Panc1 (cell line): ENCODE data around the gene MITF. TPM values are rescaled to one million over a fixed set of nuclear protein-coding genes. Genes with fewer than 3 reads are reported as not detected.

Experiments
- ATAC-seq: fragments of 200-7000 bp; cut with Tn5 transposase; 2 replicates; pipeline ENCODE4 v1.9.1; 2020; ENCODE audit warnings: mild to moderate bottlenecking, moderate library complexity
- BruUV-seq: library from RNA; stranded (reverse); fragments of 400-500 nt; replicated peaks from 2 replicates; lab custom pipeline; 2021; lab: Mats Ljungman, UMichigan
- CTCF ChIA-PET: fragments of 300-600 bp; sonication (Branson Sonifier 250); formaldehyde crosslinking; loops from one replicate; lab custom pipeline; 2022; ENCODE audit warnings: antibody characterized with exemption; lab: Charles Lee
- POLR2A ChIA-PET: fragments of 300-600 bp; sonication (Branson Sonifier 250); formaldehyde crosslinking; loops from one replicate; lab custom pipeline; 2022; ENCODE audit warnings: antibody characterized with exemption; lab: Charles Lee
- DNase-seq: peaks from one replicate; pipeline ENCODE4 v3.0.0-alpha.2; 2010; ENCODE audit warnings: low read depth, low spot score
- H3K27ac ChIP-seq: 2 replicates; pipeline ENCODE4 v1.5.1; 2011; ENCODE audit warnings: mild to moderate bottlenecking, low read length, inconsistent platforms
- H3K27me3 ChIP-seq: fragments of 200-500 bp; sonication (Bioruptor generic); 2 replicates; pipeline ENCODE4 v1.6.0; 2014; ENCODE audit warnings: low read length, inconsistent platforms; ENCODE audit not compliant: control insufficient read depth, insufficient read depth
- H3K36me3 ChIP-seq: fragments of 200-500 bp; sonication (Bioruptor generic); 2 replicates; pipeline ENCODE4 v1.5.1; 2014; ENCODE audit warnings: inconsistent platforms, mild to moderate bottlenecking, low read length, moderate library complexity; ENCODE audit not compliant: control insufficient read depth, insufficient read depth
- H3K4me1 ChIP-seq: 2 replicates; pipeline ENCODE4 v1.5.1; 2011; ENCODE audit warnings: inconsistent platforms, mild to moderate bottlenecking, low read length, moderate library complexity; ENCODE audit not compliant: control insufficient read depth, insufficient read depth
- H3K4me3 ChIP-seq, 2 experiments: 2 replicates each; pipeline ENCODE4 v1.5.1; 2011 to 2012; ENCODE audit warnings: low read depth in 2 of 2, low read length in 2 of 2, mild to moderate bottlenecking in 2 of 2, inconsistent platforms in 1 of 2, moderate library complexity in 1 of 2
- H3K9me3 ChIP-seq: fragments of 200-500 bp; sonication (Bioruptor generic); 2 replicates; pipeline ENCODE4 v1.5.1; 2014; ENCODE audit warnings: low read depth, mild to moderate bottlenecking, inconsistent platforms, low read length, moderate library complexity; ENCODE audit not compliant: control insufficient read depth, insufficient read depth
- POLR2AphosphoS5 ChIP-seq: IDR thresholded peaks from 2 replicates; pipeline ENCODE4 v1.6.1; 2012; ENCODE audit warnings: mild to moderate bottlenecking, low read depth, low read length, moderate library complexity
- SIN3A ChIP-seq: IDR thresholded peaks from 2 replicates; pipeline ENCODE4 v1.6.1; 2012; ENCODE audit warnings: low read depth, mild to moderate bottlenecking, low read length, moderate library complexity, borderline replicate concordance; ENCODE audit not compliant: insufficient read depth
- TCF7L2 ChIP-seq: IDR thresholded peaks from 2 replicates; pipeline ENCODE4 v1.6.1; 2011; ENCODE audit warnings: mild to moderate bottlenecking, low read depth, low read length, inconsistent platforms
- in situ Hi-C: cut with HindIII; loops from 2 replicates; pipeline ENCODE4 v1.10.0; 2016; ENCODE audit warnings: low sequenced_read_pairs, low pct_unique_long_range_greater_than_20kb
- intact Hi-C: fragments of 100-400 bp; cut with micrococcal nuclease; formaldehyde crosslinking; loops from one replicate; pipeline ENCODE4 v1.10.0; 2022; ENCODE audit not compliant: unreplicated experiment
- total RNA-seq: library from RNA; stranded (reverse); gene quantifications from one replicate; pipeline ENCODE4 v1.2.1, GENCODE V29; 2021; ENCODE audit not compliant: unreplicated experiment
- TF ChIP-seq, protein P1 (sequence below), 2 experiments: IDR thresholded peaks; 2 replicates each; pipeline ENCODE4 v1.6.1; 2011 to 2012; ENCODE audit warnings: low read depth in 2 of 2, control low read depth in 1 of 2, low read length in 1 of 2, mild to moderate bottlenecking in 1 of 2, moderate library complexity in 1 of 2; ENCODE audit not compliant: insufficient read depth in 1 of 2
- TF ChIP-seq, protein P2 (sequence below): fragments of 450-650 bp; IDR thresholded peaks from 2 replicates; pipeline ENCODE4 v1.5.1; 2017; ENCODE audit warnings: mild to moderate bottlenecking

MITF gene
- total RNA-seq, 1 experiment from 2014 or later, result 10.8 TPM

DNA sequence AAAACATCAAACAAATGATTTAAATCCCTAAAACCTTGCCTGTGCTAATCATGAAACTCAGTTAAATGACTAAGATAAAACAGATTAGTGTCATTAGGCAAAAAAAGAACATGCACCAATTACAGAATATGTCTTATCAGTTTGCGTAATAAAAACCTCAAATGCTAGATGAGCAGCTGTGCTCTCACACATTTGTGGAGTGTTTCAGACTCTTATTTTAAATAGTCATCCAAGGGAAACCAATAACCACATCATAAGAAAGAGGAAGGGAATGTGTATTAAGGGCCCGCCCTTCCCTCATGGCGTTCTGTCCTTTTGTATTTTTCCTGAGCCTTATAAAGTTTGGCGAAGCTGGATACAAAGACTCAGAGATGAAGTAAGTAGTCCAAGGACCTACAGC lies 266.8 kb downstream of the MITF start:
- ATAC-seq (no peak), DNase-seq (no peak)
- no TSS peak for BruUV-seq
- Histone ChIP-seq H3K27ac (no peak overlapping the region), H3K9me3 (no peaks in the 10 kb centered on the region), H3K36me3 (no peaks in the 10 kb centered on the region), H3K4me3 (no peak overlapping the region), H3K4me1 (no peaks in the 10 kb centered on the region), H3K27me3 (no peaks in the 10 kb centered on the region)
- CTCF ChIA-PET, result no interaction called here
- POLR2A ChIA-PET, result no interaction called here
- TF ChIP-seq SIN3A (no peak), POLR2AphosphoS5 (no peak), TCF7L2 (no peak)
- TF ChIP-seq, protein P1, sequence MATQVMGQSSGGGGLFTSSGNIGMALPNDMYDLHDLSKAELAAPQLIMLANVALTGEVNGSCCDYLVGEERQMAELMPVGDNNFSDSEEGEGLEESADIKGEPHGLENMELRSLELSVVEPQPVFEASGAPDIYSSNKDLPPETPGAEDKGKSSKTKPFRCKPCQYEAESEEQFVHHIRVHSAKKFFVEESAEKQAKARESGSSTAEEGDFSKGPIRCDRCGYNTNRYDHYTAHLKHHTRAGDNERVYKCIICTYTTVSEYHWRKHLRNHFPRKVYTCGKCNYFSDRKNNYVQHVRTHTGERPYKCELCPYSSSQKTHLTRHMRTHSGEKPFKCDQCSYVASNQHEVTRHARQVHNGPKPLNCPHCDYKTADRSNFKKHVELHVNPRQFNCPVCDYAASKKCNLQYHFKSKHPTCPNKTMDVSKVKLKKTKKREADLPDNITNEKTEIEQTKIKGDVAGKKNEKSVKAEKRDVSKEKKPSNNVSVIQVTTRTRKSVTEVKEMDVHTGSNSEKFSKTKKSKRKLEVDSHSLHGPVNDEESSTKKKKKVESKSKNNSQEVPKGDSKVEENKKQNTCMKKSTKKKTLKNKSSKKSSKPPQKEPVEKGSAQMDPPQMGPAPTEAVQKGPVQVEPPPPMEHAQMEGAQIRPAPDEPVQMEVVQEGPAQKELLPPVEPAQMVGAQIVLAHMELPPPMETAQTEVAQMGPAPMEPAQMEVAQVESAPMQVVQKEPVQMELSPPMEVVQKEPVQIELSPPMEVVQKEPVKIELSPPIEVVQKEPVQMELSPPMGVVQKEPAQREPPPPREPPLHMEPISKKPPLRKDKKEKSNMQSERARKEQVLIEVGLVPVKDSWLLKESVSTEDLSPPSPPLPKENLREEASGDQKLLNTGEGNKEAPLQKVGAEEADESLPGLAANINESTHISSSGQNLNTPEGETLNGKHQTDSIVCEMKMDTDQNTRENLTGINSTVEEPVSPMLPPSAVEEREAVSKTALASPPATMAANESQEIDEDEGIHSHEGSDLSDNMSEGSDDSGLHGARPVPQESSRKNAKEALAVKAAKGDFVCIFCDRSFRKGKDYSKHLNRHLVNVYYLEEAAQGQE (IDR thresholded peaks at IDR 0.05; ENCODE audit: insufficient read depth in 1 of 2, low read depth in 2 of 2, low read length in 1 of 2), result no peak
- TF ChIP-seq, protein P2, sequence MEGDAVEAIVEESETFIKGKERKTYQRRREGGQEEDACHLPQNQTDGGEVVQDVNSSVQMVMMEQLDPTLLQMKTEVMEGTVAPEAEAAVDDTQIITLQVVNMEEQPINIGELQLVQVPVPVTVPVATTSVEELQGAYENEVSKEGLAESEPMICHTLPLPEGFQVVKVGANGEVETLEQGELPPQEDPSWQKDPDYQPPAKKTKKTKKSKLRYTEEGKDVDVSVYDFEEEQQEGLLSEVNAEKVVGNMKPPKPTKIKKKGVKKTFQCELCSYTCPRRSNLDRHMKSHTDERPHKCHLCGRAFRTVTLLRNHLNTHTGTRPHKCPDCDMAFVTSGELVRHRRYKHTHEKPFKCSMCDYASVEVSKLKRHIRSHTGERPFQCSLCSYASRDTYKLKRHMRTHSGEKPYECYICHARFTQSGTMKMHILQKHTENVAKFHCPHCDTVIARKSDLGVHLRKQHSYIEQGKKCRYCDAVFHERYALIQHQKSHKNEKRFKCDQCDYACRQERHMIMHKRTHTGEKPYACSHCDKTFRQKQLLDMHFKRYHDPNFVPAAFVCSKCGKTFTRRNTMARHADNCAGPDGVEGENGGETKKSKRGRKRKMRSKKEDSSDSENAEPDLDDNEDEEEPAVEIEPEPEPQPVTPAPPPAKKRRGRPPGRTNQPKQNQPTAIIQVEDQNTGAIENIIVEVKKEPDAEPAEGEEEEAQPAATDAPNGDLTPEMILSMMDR, result no peak
- intact Hi-C loops, result no loop called here
- in situ Hi-C loops, result no loop called here

DNA sequence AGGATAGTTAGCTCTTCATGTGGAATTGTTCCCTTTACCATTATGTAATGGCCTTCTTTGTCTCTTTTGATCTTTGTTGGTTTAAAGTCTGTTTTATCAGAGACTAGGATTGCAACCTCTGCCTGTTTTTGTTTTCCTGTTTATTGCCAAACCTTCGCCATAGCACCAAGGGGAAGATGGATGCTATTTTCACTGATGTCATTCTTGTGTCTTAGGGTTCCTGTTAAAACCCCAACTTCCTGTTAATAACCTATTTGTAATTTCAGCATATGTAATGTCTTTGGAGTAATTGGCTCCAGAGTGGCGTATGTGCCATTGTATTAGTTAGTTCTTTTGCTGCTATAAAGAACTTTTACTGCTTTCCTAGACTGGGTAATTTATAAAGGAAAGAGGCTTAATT lies 271.1 kb downstream of the MITF start:
- Histone ChIP-seq H3K9me3 (no peaks in the 10 kb centered on the region), H3K27me3 (no peaks in the 10 kb centered on the region), H3K4me3 (no peak overlapping the region), H3K27ac (no peak overlapping the region), H3K4me1 (no peaks in the 10 kb centered on the region), H3K36me3 (no peaks in the 10 kb centered on the region)
- ChIA-PET POLR2A (no interaction called here), CTCF (no interaction called here)
- in situ Hi-C loops, result no loop called here
- intact Hi-C loops, result no loop called here
- BruUV-seq, result no TSS peak
- ATAC-seq (no peak), DNase-seq (no peak)
- TF ChIP-seq TCF7L2 (no peak), POLR2AphosphoS5 (no peak), SIN3A (no peak)
- TF ChIP-seq, protein P2, result no peak
- TF ChIP-seq, protein P1 (IDR thresholded peaks at IDR 0.05; ENCODE audit: insufficient read depth in 1 of 2, low read depth in 2 of 2, low read length in 1 of 2), result no peak
